Stimulated activated CD4-positive, alpha-beta T cell treated with anti-CD3 and anti-CD28 coated beads, Interleukin-4, amount 100 ng/mL, for 4 hours (primary cell): ENCODE measurements around the gene COL16A1.

ENCODE experiments used
- DNase-seq, 2 experiments: peaks; one replicate each; pipeline ENCODE4 v3.0.0-alpha.2; 2020

Gene COL16A1

DNA sequence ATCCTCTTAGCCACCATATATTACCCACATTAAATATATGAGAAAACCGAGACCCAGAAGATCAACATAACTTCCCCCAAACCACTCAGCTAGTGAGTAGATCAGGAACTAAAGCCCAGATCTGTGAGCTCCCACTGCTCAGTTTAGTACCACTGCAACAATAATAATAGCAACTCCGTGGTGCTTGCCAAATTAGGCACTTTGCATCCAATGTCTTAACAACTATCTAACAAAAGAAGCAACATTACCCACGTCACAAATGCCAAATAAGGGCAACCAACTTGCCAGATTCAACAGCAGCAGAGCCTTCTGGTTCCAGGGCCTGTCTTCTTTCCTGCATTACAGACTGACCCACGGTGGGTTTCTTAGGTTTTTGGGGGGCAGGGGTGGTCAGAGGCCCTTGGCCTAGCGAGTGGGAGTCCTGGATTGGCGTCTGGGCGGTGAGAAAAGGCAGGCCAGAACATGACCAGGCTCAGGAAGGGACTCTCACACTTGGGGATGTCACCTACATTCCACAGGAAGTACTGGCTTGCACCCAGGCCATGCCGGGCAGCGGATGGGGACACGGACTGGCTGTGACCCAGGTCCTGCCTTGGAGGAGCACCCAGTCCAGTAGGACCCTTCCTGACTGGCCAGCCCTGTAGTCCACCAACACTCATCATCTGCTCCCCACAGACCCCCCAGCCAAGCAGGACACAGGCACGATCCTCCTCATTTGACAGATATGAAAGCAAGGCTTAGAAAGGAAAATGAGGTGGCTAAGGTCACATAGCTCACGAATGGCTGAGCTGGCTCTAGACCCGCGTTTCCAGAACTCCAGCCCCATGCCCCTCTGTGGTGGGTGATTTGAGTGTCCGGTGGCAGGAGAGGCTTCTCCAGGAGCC lies 81.7 kb downstream of the COL16A1 start:
- DNase-seq = no peak

DNA sequence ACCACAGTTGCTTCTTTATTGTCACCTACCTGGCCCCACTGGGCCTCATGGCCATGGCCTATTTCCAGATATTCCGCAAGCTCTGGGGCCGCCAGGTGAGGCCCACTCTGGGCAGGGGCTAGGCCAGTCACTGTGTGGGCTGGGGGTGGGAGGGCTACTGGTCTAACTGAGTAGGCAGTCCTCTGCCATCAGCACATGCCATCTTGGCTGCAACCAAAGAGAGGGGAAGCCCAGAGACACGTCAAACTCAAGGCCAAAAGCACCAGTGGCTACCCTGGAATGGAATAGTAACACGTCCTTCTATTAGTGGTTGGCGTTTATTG lies 82.4 kb downstream of the COL16A1 start:
- no peak for DNase-seq

DNA sequence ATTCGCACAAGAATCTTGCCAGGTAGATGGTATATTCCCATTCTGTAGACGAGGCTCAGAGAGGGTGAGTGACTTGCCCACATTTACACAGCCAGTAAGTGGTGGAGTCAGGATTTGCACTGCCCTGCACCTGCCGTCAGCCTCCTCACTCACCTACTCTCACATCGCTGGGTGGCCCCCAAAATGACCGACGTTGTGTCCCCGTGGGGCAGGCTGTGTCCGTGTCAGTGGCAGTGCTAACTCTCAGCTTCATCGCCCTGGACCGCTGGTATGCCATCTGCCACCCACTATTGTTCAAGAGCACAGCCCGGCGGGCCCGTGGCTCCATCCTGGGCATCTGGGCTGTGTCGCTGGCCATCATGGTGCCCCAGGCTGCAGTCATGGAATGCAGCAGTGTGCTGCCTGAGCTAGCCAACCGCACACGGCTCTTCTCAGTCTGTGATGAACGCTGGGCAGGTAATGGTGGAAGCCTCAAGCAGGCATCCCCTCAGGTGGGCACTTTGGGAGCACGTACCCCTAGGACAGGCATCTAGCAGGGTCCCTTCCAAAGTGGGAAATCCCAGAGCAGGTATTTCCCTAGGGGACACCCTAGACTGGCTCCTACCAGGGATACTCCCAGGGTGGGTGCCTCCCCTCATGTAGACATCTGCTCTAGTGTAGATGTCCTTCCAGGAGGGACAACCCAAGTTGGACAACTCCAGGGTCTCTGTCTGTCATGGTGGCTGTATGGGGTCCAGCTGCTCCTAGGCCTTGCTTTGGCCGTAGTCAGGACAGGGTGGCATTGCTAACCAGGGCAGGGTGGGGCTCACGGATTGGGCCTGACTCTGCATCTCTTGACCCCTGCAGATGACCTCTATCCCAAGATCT lies 83.0 kb downstream of the COL16A1 start:
- no peak for DNase-seq

DNA sequence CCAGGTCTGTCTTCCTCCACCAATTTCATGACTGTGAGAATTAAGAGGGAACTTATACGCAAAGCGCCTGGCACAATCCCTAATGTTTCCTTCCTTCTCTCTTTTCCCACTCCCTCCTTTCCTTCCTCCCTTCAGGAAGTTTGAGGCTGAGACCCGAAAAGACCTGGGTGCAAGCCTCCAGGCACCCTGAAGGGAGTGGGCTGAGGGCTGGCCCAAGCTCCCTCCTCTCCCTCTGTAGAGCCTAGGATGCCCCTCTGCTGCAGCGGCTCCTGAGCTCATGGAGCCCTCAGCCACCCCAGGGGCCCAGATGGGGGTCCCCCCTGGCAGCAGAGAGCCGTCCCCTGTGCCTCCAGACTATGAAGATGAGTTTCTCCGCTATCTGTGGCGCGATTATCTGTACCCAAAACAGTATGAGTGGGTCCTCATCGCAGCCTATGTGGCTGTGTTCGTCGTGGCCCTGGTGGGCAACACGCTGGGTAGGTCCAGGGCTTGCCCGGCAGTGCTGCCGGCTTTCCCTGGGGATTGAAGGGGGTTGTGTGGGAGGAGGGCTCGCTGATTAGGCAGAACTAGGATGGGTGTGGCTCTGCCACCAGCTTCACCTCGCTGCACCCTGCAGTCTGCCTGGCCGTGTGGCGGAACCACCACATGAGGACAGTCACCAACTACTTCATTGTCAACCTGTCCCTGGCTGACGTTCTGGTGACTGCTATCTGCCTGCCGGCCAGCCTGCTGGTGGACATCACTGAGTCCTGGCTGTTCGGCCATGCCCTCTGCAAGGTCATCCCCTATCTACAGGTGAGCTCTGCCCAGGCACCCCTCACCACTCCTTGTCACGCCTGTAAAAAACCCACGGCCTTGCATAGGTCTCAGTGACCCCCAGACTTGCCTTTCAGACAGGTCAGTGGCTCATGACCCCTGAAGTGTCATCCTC lies 84.6 kb downstream of the COL16A1 start:
- DNase-seq = no peak

DNA sequence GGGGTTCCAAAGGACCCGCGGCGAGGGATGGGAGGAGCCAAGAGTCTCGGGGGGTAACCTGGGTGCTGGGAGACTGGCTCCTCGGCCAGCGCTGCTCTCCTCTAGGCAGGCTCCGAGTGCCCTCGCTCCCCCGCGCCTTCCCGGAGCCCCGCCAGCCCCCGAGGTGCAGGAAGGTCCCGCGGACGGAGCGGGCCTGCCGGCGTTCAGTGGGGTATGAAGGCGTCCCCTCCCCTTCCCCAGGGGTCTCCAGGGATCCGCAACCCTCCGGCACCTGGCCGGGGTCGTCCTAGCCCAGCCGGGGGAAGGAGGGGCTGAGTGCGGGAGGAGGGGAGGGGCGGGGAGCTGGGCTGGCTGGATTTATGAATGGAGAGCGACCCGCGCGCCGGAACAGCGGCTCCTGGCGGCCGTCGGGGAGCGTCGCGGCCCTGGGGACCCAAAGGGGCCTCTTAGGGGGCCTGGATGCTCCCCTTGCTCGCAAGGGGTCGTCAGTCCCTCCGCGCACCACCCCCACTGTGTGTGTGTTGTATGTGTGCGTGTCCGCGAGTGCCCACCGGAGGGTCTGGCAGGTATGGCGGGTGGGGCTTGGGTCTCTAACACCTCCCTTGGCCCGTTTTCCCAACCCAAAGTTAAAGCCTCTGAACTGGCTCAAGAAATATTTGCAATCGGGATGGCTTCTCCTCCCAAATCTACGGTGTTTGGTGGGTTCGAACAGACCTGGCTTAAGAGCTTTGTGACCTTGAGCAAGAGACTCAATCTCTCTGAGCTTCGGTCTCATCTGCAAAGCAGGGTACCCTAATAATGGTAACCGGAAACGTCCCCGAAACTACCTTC lies 85.7 kb downstream of the COL16A1 start:
- peak; percentile 12 to 47 for DNase-seq

DNA sequence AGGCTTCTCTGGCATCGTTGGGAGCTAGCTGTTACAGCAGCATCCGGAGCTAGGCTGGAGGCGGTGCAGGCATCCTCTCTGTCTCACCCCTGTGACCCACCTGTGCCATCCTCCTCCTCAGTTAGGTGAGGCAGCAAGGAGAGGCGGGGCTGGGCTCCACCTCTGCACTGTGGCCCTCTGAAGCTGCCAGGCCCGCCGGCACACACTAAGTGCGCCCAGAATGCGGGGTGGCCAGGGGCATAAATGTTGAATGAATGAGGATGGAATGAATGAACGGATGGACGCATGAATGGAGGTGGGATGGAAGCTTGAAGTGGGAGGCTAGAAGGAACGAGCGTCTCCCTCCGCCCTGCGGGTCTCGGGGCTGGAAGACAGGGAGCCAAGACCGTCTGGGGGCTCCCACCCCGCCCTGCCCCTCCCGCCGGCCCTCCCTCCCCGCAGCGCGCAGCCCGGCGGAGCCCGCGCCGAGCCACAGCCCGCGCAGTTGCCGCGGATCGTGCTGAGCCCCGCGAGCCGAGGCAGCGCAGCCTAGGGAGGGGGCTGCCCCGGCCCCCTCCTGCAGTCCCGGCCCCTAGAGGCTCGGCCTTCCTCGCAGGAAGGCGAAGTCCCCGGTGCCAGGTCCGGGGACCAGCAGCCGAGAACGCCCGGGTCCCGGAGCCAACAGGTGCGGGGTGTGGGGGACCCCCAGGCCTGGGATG lies 86.5 kb downstream of the COL16A1 start, which contains the start of gene HCRTR1:
TSS of gene HCRTR1 (plus strand) at position 472 of the 698 bp plus-strand sequence. CDS start 1,504 bp downstream, outside the sequence.
- DNase-seq = no peak

DNA sequence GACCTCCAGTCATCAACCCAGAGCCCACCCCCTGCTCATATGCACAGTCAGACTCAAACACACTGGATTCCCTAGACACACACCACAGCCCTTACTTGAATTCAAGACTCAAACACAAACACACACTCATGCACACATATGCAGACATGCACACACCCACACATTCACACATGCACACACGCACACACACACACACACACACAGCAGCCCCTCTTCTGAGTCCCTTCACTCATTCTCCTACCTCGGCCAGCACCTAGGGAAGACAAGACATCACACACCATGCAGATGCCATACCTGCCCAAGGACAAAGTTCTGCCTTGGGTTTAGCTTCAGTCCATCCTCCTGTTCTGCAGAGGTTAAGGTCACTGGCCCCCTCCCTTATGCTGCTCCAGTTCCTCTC lies 87.9 kb downstream of the COL16A1 start:
- no peak for DNase-seq

DNA sequence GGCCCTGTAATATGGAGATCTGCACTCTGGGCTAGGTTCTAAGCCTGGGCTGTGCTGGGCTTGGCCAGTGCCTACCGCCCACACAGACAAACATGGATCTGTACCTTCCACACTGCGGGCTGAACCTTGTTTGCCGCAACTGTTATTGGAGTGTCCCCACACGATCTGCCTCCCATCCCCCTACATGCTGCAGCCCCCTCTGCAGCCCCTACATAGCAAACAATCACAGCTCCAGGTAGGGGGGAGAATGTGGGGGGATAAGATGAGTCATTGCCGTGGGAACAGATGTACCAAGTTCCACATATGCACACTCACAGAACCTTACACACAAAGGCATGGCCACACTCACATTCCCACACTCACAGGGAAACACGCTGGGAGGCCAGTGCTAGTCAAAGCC lies 88.4 kb downstream of the COL16A1 start:
- no peak for DNase-seq

DNA sequence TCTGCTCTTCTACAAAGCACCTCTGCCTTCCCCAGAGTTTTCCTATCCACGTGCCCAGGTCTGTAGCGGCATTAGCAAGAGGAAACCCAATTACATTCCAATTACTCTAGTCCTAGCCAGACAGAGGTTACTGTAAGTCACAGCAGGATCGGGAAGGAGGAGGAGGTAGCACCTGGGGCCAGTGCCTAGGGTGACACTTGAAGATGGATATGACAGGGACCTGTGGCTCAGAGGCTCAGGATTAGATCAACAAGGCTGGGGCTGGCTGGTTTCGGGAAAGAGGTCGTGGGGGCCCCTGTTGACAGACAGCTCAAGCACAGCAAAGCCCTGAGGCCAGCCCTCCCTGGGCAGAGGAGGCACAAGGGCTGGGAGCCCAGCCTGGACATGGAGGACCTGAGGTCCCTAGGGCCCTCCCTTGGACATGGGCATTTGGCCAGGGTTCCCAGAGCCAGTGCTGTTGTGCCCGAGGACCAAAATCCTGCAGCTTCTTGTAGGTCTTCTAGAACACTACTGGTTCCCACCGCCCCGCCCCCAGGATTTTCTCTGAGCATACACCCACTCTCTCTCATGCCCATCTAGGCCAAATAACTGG lies 89.3 kb downstream of the COL16A1 start:
- DNase-seq = no peak

DNA sequence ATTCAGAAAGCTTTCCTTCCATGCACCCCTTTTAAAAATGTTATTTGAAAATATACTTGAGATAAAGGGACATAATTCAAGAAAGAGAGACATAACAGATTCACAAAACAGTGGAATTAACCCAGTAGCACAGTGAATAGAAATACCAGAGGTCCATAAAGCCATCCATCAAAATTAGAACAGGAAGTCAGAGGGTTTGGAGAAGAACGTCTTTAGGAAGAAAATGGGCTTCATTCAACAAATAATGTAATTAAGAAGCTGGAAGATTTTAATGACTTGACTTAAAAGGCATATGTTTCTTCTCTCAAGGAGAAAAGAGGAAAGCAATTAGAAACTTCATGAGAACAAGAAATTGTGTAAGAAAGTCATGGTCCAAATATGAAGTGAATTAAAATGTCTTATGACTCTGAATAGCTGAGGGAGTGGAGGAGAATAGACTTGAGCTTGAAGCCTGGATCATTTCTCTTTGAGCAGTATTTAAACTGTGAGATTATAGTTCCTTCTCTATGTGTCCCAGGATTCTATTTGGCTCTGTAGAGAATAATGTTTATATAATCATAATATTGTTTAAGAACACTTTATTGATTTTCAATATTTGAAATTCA lies 94.2 kb downstream of the COL16A1 start:
- DNase-seq = no peak

DNA sequence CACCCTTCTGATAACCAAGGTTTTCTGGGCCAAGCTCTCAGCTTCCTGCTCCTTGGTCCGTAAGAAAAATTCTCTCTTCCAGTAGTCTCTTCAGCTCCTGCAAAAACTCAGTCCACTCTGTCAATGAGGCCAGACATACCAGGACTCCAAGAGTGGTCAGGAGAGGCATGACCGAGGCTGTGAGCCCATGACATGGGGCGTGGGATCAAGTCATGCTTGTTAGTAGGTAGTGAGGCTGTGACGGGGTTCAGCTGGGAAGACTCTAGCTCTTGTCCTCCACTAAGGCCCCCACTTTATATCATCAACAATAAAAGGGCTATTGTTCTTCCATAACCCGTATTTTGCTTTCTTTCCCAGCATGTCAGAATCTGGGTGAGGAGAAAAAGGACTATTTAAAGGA lies 96.5 kb downstream of the COL16A1 start:
- no peak for DNase-seq

DNA sequence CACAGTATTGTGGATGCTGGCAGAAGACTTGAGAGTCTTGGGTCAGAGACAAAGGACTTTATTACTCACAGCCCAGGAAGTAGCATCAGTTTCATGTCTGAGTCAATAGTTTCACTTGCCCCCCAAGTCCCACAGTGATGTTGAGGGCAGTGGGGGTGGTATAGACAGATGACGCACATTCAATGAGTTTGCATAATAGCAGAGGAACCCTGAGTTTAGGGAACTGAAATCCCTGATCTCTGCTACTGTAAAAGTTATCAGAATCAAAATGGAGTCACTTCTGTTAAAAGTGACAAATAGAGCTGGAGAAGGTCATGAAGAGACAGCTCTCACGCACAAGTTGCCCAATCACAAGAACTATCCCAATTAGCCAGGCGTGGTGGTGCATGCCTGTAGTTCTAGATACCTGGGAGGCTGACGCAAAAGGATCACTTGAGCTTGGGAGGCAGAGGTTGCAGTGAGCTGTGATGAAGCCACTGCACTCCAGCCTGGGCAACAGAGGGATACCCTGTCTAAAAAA lies 97.8 kb downstream of the COL16A1 start:
- DNase-seq = peak in 1 of 2 experiments; percentile 7
